Kidney (tissue), 14 donors: ENCODE measurements around the gene ALOX15. TPM values are rescaled to one million over a fixed set of nuclear protein-coding genes. Genes with fewer than 3 reads are reported as not detected.

ENCODE experiments used
- DNase-seq, 5 donors: peaks; one replicate each; pipeline ENCODE4 v3.0.0-alpha.2; 2013 to 2020
- FAIRE-seq: peaks from 2 replicates; lab custom pipeline; 2012; peaks lifted over from hg19 to GRCh38; lab: Jason Lieb, UNC
- H3K27ac ChIP-seq, 2 donors: one replicate each; pipeline ENCODE4 v1.7.0; 2013; ENCODE audit warnings: low read depth in 2 of 2, low read length in 2 of 2, inconsistent platforms in 1 of 2
- H3K27me3 ChIP-seq: one replicate; pipeline ENCODE4 v1.7.1; 2013; ENCODE audit warnings: low read length, inconsistent platforms; ENCODE audit not compliant: control insufficient read depth, insufficient read depth
- H3K36me3 ChIP-seq, 3 donors: one replicate each; pipeline versions ENCODE4 v1.7.0 to v1.7.1; 2013; ENCODE audit warnings: low read length in 3 of 3, control low read depth in 1 of 3, inconsistent platforms in 1 of 3; ENCODE audit not compliant: insufficient read depth in 3 of 3, control insufficient read depth in 2 of 3
- H3K4me1 ChIP-seq, 3 donors: one replicate each; pipeline versions ENCODE4 v1.7.0 to v1.7.1; 2013; ENCODE audit warnings: low read length in 3 of 3, inconsistent platforms in 1 of 3, low read depth in 1 of 3; ENCODE audit not compliant: control insufficient read depth in 2 of 3, insufficient read depth in 2 of 3
- H3K4me3 ChIP-seq, 3 donors: one replicate each; pipeline versions ENCODE4 v1.7.0 to v1.8.1; 2013; ENCODE audit warnings: low read length in 3 of 3, control low read depth in 1 of 3, inconsistent platforms in 1 of 3
- H3K9ac ChIP-seq, 3 donors: one replicate each; pipeline versions ENCODE4 v1.7.0 to v1.7.1; 2013; ENCODE audit warnings: low read length in 3 of 3, control low read depth in 1 of 3, inconsistent platforms in 1 of 3
- H3K9me3 ChIP-seq, 3 donors: one replicate each; pipeline versions ENCODE4 v1.7.0 to v1.7.1; 2013; ENCODE audit warnings: low read length in 3 of 3, control low read depth in 1 of 3, inconsistent platforms in 1 of 3; ENCODE audit not compliant: control insufficient read depth in 2 of 3, insufficient read depth in 1 of 3
- intact Hi-C: fragments of 100-400 bp; cut with DNase I; formaldehyde crosslinking; loops from one replicate; pipeline ENCODE4 v1.11.1; 2022
- polyA plus RNA-seq: library from polyadenylated mRNA; stranded (reverse); fragments of 350-450 nt; fragmentation: Illumina TruSeq; extraction: RNeasy Lipid Tissue Mini Kit (QIAGEN cat#74804); gene quantifications from one replicate; pipeline ENCODE4 v1.2.3, GENCODE V29; 2014; ENCODE audit warnings: low read depth, low replicate concordance; ENCODE audit not compliant: insufficient read depth
- total RNA-seq: library from RNA; stranded (reverse); fragmentation: NEBNext Ultra II Directional; extraction: Animal tissue kit (Norgen Biotek cat#: 25700); gene quantifications from one replicate; pipeline ENCODE4 v1.2.1, GENCODE V29; 2021
- TF ChIP-seq, protein P1 (sequence below): IDR thresholded peaks from 3 replicates; pipeline ENCODE4 v1.5.1; 2012; ENCODE audit warnings: mild to moderate bottlenecking, moderate library complexity, borderline replicate concordance; ENCODE audit not compliant: insufficient read depth; ENCODE audit errors: extremely low read depth
- donor health status: control.
- donor health status: control.
- donor health status: control.
- donor health status: control.
- donor health status: control.
- donor health status: DM: yes; HTN: yes; CAD: no.
- donor health status: Normal renal cell carcinoma (clear cell type).

ALOX15 gene
- total and polyA plus RNA-seq, 2 donors from 2014 or later = not detected

- DNase-seq (no peak), FAIRE-seq (no peak)
- Histone ChIP-seq H3K4me1 (peaks cover 10 to 23% (median 19%) of the 10 kb centered on the region in 3 donors), H3K4me3 (no peak overlapping the region), H3K9ac (no peak overlapping the region), H3K27me3 (no peaks in the 10 kb centered on the region), H3K36me3 (peaks cover 0 to 12% (median 0%) of the 10 kb centered on the region in 3 donors), H3K27ac (no peak overlapping the region), H3K9me3 (no peaks in the 10 kb centered on the region)
- intact Hi-C loops = no loop called here
- TF ChIP-seq, protein P1, sequence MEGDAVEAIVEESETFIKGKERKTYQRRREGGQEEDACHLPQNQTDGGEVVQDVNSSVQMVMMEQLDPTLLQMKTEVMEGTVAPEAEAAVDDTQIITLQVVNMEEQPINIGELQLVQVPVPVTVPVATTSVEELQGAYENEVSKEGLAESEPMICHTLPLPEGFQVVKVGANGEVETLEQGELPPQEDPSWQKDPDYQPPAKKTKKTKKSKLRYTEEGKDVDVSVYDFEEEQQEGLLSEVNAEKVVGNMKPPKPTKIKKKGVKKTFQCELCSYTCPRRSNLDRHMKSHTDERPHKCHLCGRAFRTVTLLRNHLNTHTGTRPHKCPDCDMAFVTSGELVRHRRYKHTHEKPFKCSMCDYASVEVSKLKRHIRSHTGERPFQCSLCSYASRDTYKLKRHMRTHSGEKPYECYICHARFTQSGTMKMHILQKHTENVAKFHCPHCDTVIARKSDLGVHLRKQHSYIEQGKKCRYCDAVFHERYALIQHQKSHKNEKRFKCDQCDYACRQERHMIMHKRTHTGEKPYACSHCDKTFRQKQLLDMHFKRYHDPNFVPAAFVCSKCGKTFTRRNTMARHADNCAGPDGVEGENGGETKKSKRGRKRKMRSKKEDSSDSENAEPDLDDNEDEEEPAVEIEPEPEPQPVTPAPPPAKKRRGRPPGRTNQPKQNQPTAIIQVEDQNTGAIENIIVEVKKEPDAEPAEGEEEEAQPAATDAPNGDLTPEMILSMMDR = no peak
Measured at GRCh38 chr17:4610656-4611055, 30.8 kb downstream of the ALOX15 start.

GRCh38 chr17:4610162-4610561, 31.3 kb downstream of the ALOX15 start:
- Histone ChIP-seq H3K27me3 (no peaks in the 10 kb centered on the region), H3K9ac (no peak overlapping the region), H3K4me1 (peaks cover 10 to 23% (median 21%) of the 10 kb centered on the region in 3 donors), H3K9me3 (no peaks in the 10 kb centered on the region), H3K27ac (no peak overlapping the region), H3K4me3 (no peak overlapping the region), H3K36me3 (peaks cover 0 to 12% (median 0%) of the 10 kb centered on the region in 3 donors)
- DNase-seq (no peak), FAIRE-seq (no peak)
- intact Hi-C loops = no loop called here
- TF ChIP-seq, protein P1 = no peak

- TF ChIP-seq, protein P1 = no peak
- DNase-seq (no peak), FAIRE-seq (no peak)
- no peak overlapping the region for H3K9ac ChIP-seq
- intact Hi-C loops = no loop called here
- no peak overlapping the region for H3K4me3 ChIP-seq
- no peak overlapping the region for H3K27ac ChIP-seq
- no peaks in the 10 kb centered on the region for H3K9me3 ChIP-seq
- peaks cover 0 to 12% (median 0%) of the 10 kb centered on the region in 3 donors for H3K36me3 ChIP-seq
- peaks cover 10 to 23% (median 21%) of the 10 kb centered on the region in 3 donors for H3K4me1 ChIP-seq
- H3K27me3 ChIP-seq = no peaks in the 10 kb centered on the region
Measured at GRCh38 chr17:4609761-4610160, 31.7 kb downstream of the ALOX15 start.

DNA sequence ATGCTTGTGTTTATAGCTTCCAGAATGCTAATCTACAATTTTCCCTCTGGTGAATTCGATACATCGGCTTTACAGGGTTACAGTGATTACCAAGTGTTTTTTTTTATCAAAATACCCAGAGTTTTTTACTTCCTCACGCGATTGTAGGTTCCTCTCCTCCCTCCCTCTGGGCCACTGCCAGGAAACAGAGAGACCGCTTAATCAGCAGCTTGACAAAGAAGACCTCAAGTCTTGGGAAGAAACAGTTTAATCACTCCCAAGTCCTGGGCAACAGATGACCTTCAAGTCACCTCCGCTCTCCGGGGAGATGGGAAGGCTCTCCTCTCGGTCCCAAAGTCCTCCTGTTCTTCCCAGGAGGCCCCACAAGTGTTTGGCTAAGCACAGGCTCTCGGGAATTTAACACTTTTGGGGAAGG, 33.7 kb downstream of the ALOX15 start:
- Histone ChIP-seq H3K4me3 (peak overlapping the region in 2 of 3 donors; percentile 30), H3K27me3 (no peaks in the 10 kb centered on the region), H3K4me1 (peaks cover 10 to 23% (median 23%) of the 10 kb centered on the region in 3 donors), H3K9me3 (no peaks in the 10 kb centered on the region), H3K27ac (peak overlapping the region; percentile 40 to 54), H3K9ac (peak overlapping the region in 1 of 3 donors; percentile 35), H3K36me3 (peaks cover 0 to 12% (median 0%) of the 10 kb centered on the region in 3 donors)
- FAIRE-seq = no peak
- peak in 4 of 5 donors; percentile 60 to 92 (median 79) for DNase-seq
- TF ChIP-seq, protein P1 = no peak
- intact Hi-C loops = no loop called here
